ENCODE results near the gene ZC3H13.

Gene ZC3H13

DNA sequence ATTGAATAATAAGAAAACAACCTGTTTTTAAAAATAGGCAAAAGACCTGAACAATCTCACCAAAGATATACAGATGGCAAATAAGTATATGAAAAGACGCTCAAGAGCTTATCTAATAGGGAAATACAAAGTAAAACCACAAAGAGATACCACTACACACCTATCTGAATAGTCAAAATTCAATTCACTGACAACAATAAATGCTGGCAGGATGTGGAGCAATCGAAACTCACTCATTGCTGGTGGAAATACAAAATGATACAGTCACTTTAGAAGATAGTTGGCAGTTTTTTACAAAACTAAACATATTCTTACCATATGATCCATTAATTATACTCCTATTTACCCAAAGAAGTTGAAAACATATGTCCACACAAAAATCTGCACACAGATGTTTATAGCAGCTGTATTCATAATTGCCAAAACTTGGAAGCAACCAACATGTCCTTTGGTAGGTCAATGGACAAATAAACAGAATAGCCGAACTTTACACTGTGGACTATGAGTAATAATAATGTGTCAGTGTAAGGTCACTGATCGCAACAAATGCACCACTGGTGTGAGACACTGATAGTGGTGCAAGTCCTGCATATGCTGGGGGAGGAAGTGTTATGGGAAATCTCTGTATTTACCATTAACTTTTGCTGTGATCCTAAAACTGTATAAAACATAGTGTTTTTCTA lies 20.8 kb downstream of the ZC3H13 start:
- Histone ChIP-seq H3K9ac (ENCODE audit: low read depth, low read length, poor library complexity, severe bottlenecking) (no peak overlapping the region), H3K4me2 (ENCODE audit: low read depth, low read length, poor library complexity, severe bottlenecking) (no peak overlapping the region), H4K20me1 (ENCODE audit: insufficient read depth, low read length, poor library complexity, severe bottlenecking) (peaks cover 15% of the 10 kb centered on the region), H3F3A (ENCODE audit: low read depth) (no peaks in the 10 kb centered on the region), H2AFZ (ENCODE audit: low read length) (no peak overlapping the region), H3K79me2 (ENCODE audit: insufficient read depth, low read length) (peaks cover 95% of the 10 kb centered on the region), H3K4me1 (ENCODE audit: insufficient read depth, low read length, poor library complexity, severe bottlenecking) (no peaks in the 10 kb centered on the region), H3K9me2 (replicated peaks; ENCODE audit: low read depth, low read length) (no peaks in the 10 kb centered on the region), H3K9me3 (ENCODE audit: insufficient read depth, low read depth, low read length) (peaks cover 14% of the 10 kb centered on the region), H3K4me3 (ENCODE audit: low read length, poor library complexity, severe bottlenecking) (no peak overlapping the region), H3K36me3 (ENCODE audit: insufficient read depth, low read length) (peaks cover 70% of the 10 kb centered on the region), H3K27me3 (ENCODE audit: insufficient read depth, low read length, poor library complexity, severe bottlenecking) (no peaks in the 10 kb centered on the region)
- no peak for TF ChIP-seq EZH2phosphoT487 (IDR thresholded peaks at IDR 0.05; ENCODE audit: borderline replicate concordance)
- TF ChIP-seq CTCF (conservative IDR thresholded peaks at IDR 0.05; ENCODE audit: low read length) = no peak

DNA sequence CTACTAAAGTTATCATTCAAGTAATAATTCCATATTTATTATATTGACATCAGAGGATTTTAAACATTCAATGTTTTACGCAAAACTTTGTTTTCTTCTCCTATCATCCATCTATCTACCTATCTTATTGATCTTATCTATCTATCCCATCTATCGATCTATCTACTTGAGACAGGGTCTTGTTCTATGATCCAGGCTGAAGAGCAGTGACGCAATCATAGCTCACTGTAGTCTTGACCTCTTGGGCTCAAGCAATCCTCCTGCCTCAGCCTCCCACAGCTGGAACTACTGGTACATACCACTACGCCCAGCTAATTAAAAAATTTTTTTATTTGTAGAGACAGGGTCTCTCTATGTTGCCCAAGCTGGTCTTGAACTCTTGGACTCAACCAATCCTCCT lies 27.4 kb downstream of the ZC3H13 start:
- Histone ChIP-seq H3K4me2 (ENCODE audit: low read depth, low read length, poor library complexity, severe bottlenecking) (no peak overlapping the region), H3K9ac (ENCODE audit: low read depth, low read length, poor library complexity, severe bottlenecking) (no peak overlapping the region), H3K27me3 (ENCODE audit: insufficient read depth, low read length, poor library complexity, severe bottlenecking) (no peaks in the 10 kb centered on the region), H2AFZ (ENCODE audit: low read length) (no peak overlapping the region), H4K20me1 (ENCODE audit: insufficient read depth, low read length, poor library complexity, severe bottlenecking) (peaks cover 33% of the 10 kb centered on the region), H3K79me2 (ENCODE audit: insufficient read depth, low read length) (peaks cover 84% of the 10 kb centered on the region), H3K9me3 (ENCODE audit: insufficient read depth, low read depth, low read length) (peaks cover 6% of the 10 kb centered on the region), H3K9me2 (replicated peaks; ENCODE audit: low read depth, low read length) (no peaks in the 10 kb centered on the region), H3K4me3 (ENCODE audit: low read length, poor library complexity, severe bottlenecking) (no peak overlapping the region), H3F3A (ENCODE audit: low read depth) (no peaks in the 10 kb centered on the region), H3K4me1 (ENCODE audit: insufficient read depth, low read length, poor library complexity, severe bottlenecking) (no peaks in the 10 kb centered on the region), H3K36me3 (ENCODE audit: insufficient read depth, low read length) (peaks cover 47% of the 10 kb centered on the region)
- no peak for TF ChIP-seq CTCF (conservative IDR thresholded peaks at IDR 0.05; ENCODE audit: low read length)
- no peak for TF ChIP-seq EZH2phosphoT487 (IDR thresholded peaks at IDR 0.05; ENCODE audit: borderline replicate concordance)

- Histone ChIP-seq H3F3A (ENCODE audit: low read depth) (no peaks in the 10 kb centered on the region), H3K9me2 (replicated peaks; ENCODE audit: low read depth, low read length) (no peaks in the 10 kb centered on the region)
These were observed 30.1 kb downstream of the ZC3H13 start for GRCh38 chr13:46022481-46022880.

More at GRCh38 chr13:46022481-46022880, 30.1 kb downstream of the ZC3H13 start:
- no peak overlapping the region for H3K9ac ChIP-seq (ENCODE audit: low read depth, low read length, poor library complexity, severe bottlenecking)
- no peak overlapping the region for H2AFZ ChIP-seq (ENCODE audit: low read length)
- no peaks in the 10 kb centered on the region for H3K4me1 ChIP-seq (ENCODE audit: insufficient read depth, low read length, poor library complexity, severe bottlenecking)
- H4K20me1 ChIP-seq (ENCODE audit: insufficient read depth, low read length, poor library complexity, severe bottlenecking) = peaks cover 34% of the 10 kb centered on the region
- H3K79me2 ChIP-seq (ENCODE audit: insufficient read depth, low read length) = peaks cover 63% of the 10 kb centered on the region
- peaks cover 57% of the 10 kb centered on the region for H3K36me3 ChIP-seq (ENCODE audit: insufficient read depth, low read length)
- H3K27me3 ChIP-seq (ENCODE audit: insufficient read depth, low read length, poor library complexity, severe bottlenecking) = no peaks in the 10 kb centered on the region
- H3K9me3 ChIP-seq (ENCODE audit: insufficient read depth, low read depth, low read length) = no peaks in the 10 kb centered on the region
- no peak for TF ChIP-seq EZH2phosphoT487 (IDR thresholded peaks at IDR 0.05; ENCODE audit: borderline replicate concordance)
- TF ChIP-seq CTCF (conservative IDR thresholded peaks at IDR 0.05; ENCODE audit: low read length) = no peak
- no peak overlapping the region for H3K4me3 ChIP-seq (ENCODE audit: low read length, poor library complexity, severe bottlenecking)
- H3K4me2 ChIP-seq (ENCODE audit: low read depth, low read length, poor library complexity, severe bottlenecking) = no peak overlapping the region

Data from Loucy (cell line).